ENCODE data around the gene SNX22. TPM values are rescaled to one million over a fixed set of nuclear protein-coding genes. Genes with fewer than 3 reads are reported as not detected.

The SNX22 gene
- total and polyA plus RNA-seq, 9 of the 15 experiments (the other 6 are each of a cell fraction or from before 2014, with no cell fraction given): 0.91 to 3.0 (median 2.0) TPM

GRCh38 chr15:64149424-64149823, 2.1 kb upstream of the SNX22 start:
- intact Hi-C loops (cut with micrococcal nuclease) (no loop called here), in situ Hi-C loops (cut with MboI) (no loop called here)
- Histone ChIP-seq H3K4me3 (no peak overlapping the region), H3K9me3 (replicated peaks; ENCODE audit: control insufficient read depth, insufficient read depth, low read depth, low read length) (no peaks in the 10 kb centered on the region), H3K36me3 (ENCODE audit: control insufficient read depth, insufficient read depth, low read length) (peaks cover 3% of the 10 kb centered on the region; the same call in 1 of the 3 replicates), H3K9ac (ENCODE audit: insufficient read depth in 1 of 2, low read depth in 2 of 2, low read length in 2 of 2) (no peak overlapping the region), H4K20me1 (replicated peaks; ENCODE audit: control insufficient read depth, insufficient read depth, low read length) (no peaks in the 10 kb centered on the region; the same call in 1 of the 2 replicates), H3K4me1 (replicated peaks in 1 of 2; ENCODE audit: control insufficient read depth in 2 of 2, insufficient read depth in 2 of 2, low read length in 2 of 2) (peaks cover 34 to 82% of the 10 kb centered on the region in 2 experiments), H3K27ac (ENCODE audit: extremely low read depth, low read depth, low read length) (no peak overlapping the region; the same call in 1 of the 3 replicates), H3K79me2 (ENCODE audit: control insufficient read depth, insufficient read depth, low read length) (no peaks in the 10 kb centered on the region), H3K4me2 (ENCODE audit: insufficient read depth, low read length) (no peak overlapping the region), H2AFZ (ENCODE audit: low read depth, low read length) (peak overlapping the region; percentile 83; the same call in 1 of the 2 replicates), H3K27me3 (ENCODE audit: control insufficient read depth in 2 of 2, insufficient read depth in 2 of 2, low read length in 2 of 2) (no peaks in the 10 kb centered on the region), H3K9me1 (ENCODE audit: control insufficient read depth, insufficient read depth, low read length) (peaks cover 4% of the 10 kb centered on the region)
- no TSS peak for BruUV-seq (replicated peaks)
- CTCF ChIA-PET (ENCODE audit: low intra/inter-chr PET ratio): no interaction called here
- DNase-seq (ENCODE audit: extremely low read depth in 1 of 4, low spot score in 3 of 4): peak in 3 of 4 experiments; percentile 36 to 81 (median 51)
- POLR2A ChIA-PET: interaction anchor here (0.6 to 2.4 kb wide), 7 partner anchors 8 to 211 kb away, joined by 3 to 10 read pairs (median 4); partner anchors contain the start of genes CIAO2A and PPIB
- 0 out of 3 replicates have a peak, but pooled peaks have one; percentile 5 for ATAC-seq
- peak; percentile 84 for FAIRE-seq
- TF ChIP-seq ZNF785 (CRISPR knock-in tag; IDR thresholded peaks at IDR 0.05): no peak
- no peak for TF ChIP-seq ZNF143 (CRISPR knock-in tag; IDR thresholded peaks at IDR 0.05)
- TF ChIP-seq ZBED1 (IDR thresholded peaks at IDR 0.05): no peak
- no peak for TF ChIP-seq ZKSCAN3 (CRISPR knock-in tag; IDR thresholded peaks at IDR 0.05)
- TF ChIP-seq LARP7 (IDR thresholded peaks at IDR 0.05): no peak
- TF ChIP-seq FOXM1 (IDR thresholded peaks at IDR 0.05; ENCODE audit: low read depth): no peak
- TF ChIP-seq FOXM1 (CRISPR knock-in tag; IDR thresholded peaks at IDR 0.05; ENCODE audit: low read depth): no peak
- peak; percentile 89 for TF ChIP-seq BCOR (IDR thresholded peaks at IDR 0.05)
- TF ChIP-seq NFIC (IDR thresholded peaks at IDR 0.05): no peak
- TF ChIP-seq ZNF445 (CRISPR knock-in tag; IDR thresholded peaks at IDR 0.05; ENCODE audit: low read depth): no peak
- TF ChIP-seq ETV5 (CRISPR knock-in tag; IDR thresholded peaks at IDR 0.05; ENCODE audit: low read depth): no peak
- no peak for TF ChIP-seq CHD1 (IDR thresholded peaks at IDR 0.05; ENCODE audit: low read length)
- no peak for TF ChIP-seq SP1 (CRISPR knock-in tag; IDR thresholded peaks at IDR 0.05)
- no peak for TF ChIP-seq BRD9 (IDR thresholded peaks at IDR 0.05; ENCODE audit: low read depth, partially characterized antibody)
- TF ChIP-seq NBN (IDR thresholded peaks at IDR 0.05; ENCODE audit: low read depth): 0 out of 2 replicates have a peak, but pooled peaks have one; percentile 48
- TF ChIP-seq NFE2 (IDR thresholded peaks at IDR 0.05; ENCODE audit: low read depth): no peak
- no peak for TF ChIP-seq THAP7 (CRISPR knock-in tag; IDR thresholded peaks at IDR 0.05)
- TF ChIP-seq POLR2G (IDR thresholded peaks at IDR 0.05; ENCODE audit: low read depth, low read length): no peak
- peak; percentile 86; the same call in 1 of the 2 replicates for TF ChIP-seq SMARCA5 (IDR thresholded peaks at IDR 0.05)
- TF ChIP-seq ZNF436 (CRISPR knock-in tag; IDR thresholded peaks at IDR 0.05): no peak
- no peak for TF ChIP-seq NELFE (IDR thresholded peaks at IDR 0.05; ENCODE audit: insufficient read depth, insufficient read length)
- no peak for TF ChIP-seq MXD1 (CRISPR knock-in tag; IDR thresholded peaks at IDR 0.05; ENCODE audit: borderline replicate concordance, poor library complexity, severe bottlenecking)
- 0 out of 4 replicates have a peak, but pooled peaks of 1 of the 2 experiments have one; percentile 13 for TF ChIP-seq MAZ (CRISPR knock-in tag; conservative IDR thresholded peaks at IDR 0.05 in 1 of 2, IDR thresholded peaks at IDR 0.05 in 1 of 2)
- no peak for TF ChIP-seq ZNF589 (CRISPR knock-in tag; IDR thresholded peaks at IDR 0.05; ENCODE audit: low read depth)
- no peak for TF ChIP-seq PCBP1 (IDR thresholded peaks at IDR 0.05; ENCODE audit: low read depth, low read length, poor library complexity, severe bottlenecking)
- no peak for TF ChIP-seq NEUROD1 (IDR thresholded peaks at IDR 0.05; ENCODE audit: borderline replicate concordance, low read depth, low read length, partially characterized antibody)
- no peak for TF ChIP-seq TEAD2 (tag; IDR thresholded peaks at IDR 0.05)

Data from K562 (cell line).